Testis (tissue), 3 donors: ENCODE results near the gene P2RX3. TPM values are rescaled to one million over a fixed set of nuclear protein-coding genes. Genes with fewer than 3 reads are reported as not detected.

Experiments used
- DNase-seq: peaks from one replicate; pipeline ENCODE4 v3.0.0-alpha.2; 2019
- H3K27ac ChIP-seq, 2 donors: fragments of 200-600 bp; sonication (generic); one replicate each; pipeline ENCODE4 v1.5.1; 2019
- H3K27me3 ChIP-seq: fragments of 200-600 bp; sonication (generic); one replicate; pipeline ENCODE4 v1.5.1; 2019
- H3K36me3 ChIP-seq: fragments of 200-600 bp; sonication (generic); one replicate; pipeline ENCODE4 v1.5.1; 2017; ENCODE audit warnings: low read depth; ENCODE audit errors: missing control alignments
- H3K4me1 ChIP-seq: fragments of 200-600 bp; sonication (generic); one replicate; pipeline ENCODE4 v1.5.1; 2019
- H3K4me3 ChIP-seq, 2 donors: fragments of 200-600 bp; sonication (generic); one replicate each; pipeline ENCODE4 v1.5.1; 2017 to 2019
- H3K9me3 ChIP-seq: fragments of 200-600 bp; sonication (generic); one replicate; pipeline ENCODE4 v1.5.1; 2017
- POLR2A ChIP-seq: fragments of 450-650 bp; IDR thresholded peaks from one replicate; pipeline ENCODE4 v1.6.1; 2017; ENCODE audit warnings: antibody characterized with exemption, mild to moderate bottlenecking, moderate library complexity
- whole genome bisulfite sequencing, 2 donors: methylation state at CpG; one replicate each; pipeline ENCODE4 v1.1.5; 2018; 5-methylcytosine and 5-hydroxymethylcytosine counted together
- intact Hi-C: fragments of 100-400 bp; cut with DNase I; formaldehyde crosslinking; loops from one replicate; pipeline ENCODE4 v1.15.1; 2023; ENCODE audit warnings: low total_unique reads
- polyA plus RNA-seq: library from polyadenylated mRNA; stranded (reverse); fragments of 350-450 nt; fragmentation: Illumina TruSeq; extraction: RNeasy Lipid Tissue Mini Kit (QIAGEN cat#74804); gene quantifications from one replicate; pipeline ENCODE4 v1.2.3, GENCODE V29; 2014; ENCODE audit warnings: low read depth, low replicate concordance; ENCODE audit not compliant: insufficient read depth
- total RNA-seq, 2 donors: library from RNA; depleted of rRNA; stranded (reverse); fragments of >200 nt; gene quantifications; one replicate each; pipeline ENCODE4 v1.2.3, GENCODE V29; 2016
- TF ChIP-seq, protein P1 (sequence below), 3 experiments: fragments of 450-650 bp in 2 of 3; fragments of 200-600 bp in 1 of 3; sonication (generic) in 1 of 3; IDR thresholded peaks; one replicate each; pipeline ENCODE4 v1.5.1; 2016 to 2019; ENCODE audit warnings: antibody characterized with exemption in 3 of 3, mild to moderate bottlenecking in 2 of 3, moderate library complexity in 1 of 3

The P2RX3 gene
- total and polyA plus RNA-seq, 3 donors from 2014 or later, result 2.5 to 8.5 (median 3.3) TPM

GRCh38 chr11:57421066-57421465 is 82.9 kb downstream of the P2RX3 start:
- H3K27me3 ChIP-seq, result no peaks in the 10 kb centered on the region
- H3K4me3 ChIP-seq, result no peak overlapping the region
- H3K4me1 ChIP-seq, result peaks cover 31% of the 10 kb centered on the region
- H3K9me3 ChIP-seq, result no peaks in the 10 kb centered on the region
- no peak for DNase-seq
- no peaks in the 10 kb centered on the region for H3K36me3 ChIP-seq
- TF ChIP-seq POLR2A, result no peak
- TF ChIP-seq, protein P1, sequence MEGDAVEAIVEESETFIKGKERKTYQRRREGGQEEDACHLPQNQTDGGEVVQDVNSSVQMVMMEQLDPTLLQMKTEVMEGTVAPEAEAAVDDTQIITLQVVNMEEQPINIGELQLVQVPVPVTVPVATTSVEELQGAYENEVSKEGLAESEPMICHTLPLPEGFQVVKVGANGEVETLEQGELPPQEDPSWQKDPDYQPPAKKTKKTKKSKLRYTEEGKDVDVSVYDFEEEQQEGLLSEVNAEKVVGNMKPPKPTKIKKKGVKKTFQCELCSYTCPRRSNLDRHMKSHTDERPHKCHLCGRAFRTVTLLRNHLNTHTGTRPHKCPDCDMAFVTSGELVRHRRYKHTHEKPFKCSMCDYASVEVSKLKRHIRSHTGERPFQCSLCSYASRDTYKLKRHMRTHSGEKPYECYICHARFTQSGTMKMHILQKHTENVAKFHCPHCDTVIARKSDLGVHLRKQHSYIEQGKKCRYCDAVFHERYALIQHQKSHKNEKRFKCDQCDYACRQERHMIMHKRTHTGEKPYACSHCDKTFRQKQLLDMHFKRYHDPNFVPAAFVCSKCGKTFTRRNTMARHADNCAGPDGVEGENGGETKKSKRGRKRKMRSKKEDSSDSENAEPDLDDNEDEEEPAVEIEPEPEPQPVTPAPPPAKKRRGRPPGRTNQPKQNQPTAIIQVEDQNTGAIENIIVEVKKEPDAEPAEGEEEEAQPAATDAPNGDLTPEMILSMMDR (IDR thresholded peaks at IDR 0.05), result no peak
- H3K27ac ChIP-seq, result no peak overlapping the region
- intact Hi-C loops, result no loop called here
- WGBS, 2 donors, result 97% methylated on average over 4 of the region's 4 CpGs

GRCh38 chr11:57421805-57422204 is 83.7 kb downstream of the P2RX3 start:
- no peak for DNase-seq
- Histone ChIP-seq H3K4me3 (no peak overlapping the region), H3K27me3 (no peaks in the 10 kb centered on the region), H3K4me1 (peaks cover 37% of the 10 kb centered on the region), H3K36me3 (no peaks in the 10 kb centered on the region), H3K9me3 (no peaks in the 10 kb centered on the region), H3K27ac (no peak overlapping the region)
- TF ChIP-seq POLR2A, result no peak
- TF ChIP-seq, protein P1 (IDR thresholded peaks at IDR 0.05), result no peak
- intact Hi-C loops, result no loop called here

Other genes starting within 250 kb of the P2RX3 start
- gene LRRC55, start 156.4 kb upstream of the P2RX3 start, total RNA-seq, result under 1 TPM; 0.08 to 0.19 TPM
- gene LRRC55, start 156.4 kb upstream of the P2RX3 start, polyA plus RNA-seq, result 0.76 TPM
- gene APLNR, start 101.1 kb upstream of the P2RX3 start, total RNA-seq, result 1 to 10 TPM in 1 of 2 donors, under 1 TPM in 1; 0.94 to 1.1 TPM
- 7.1 TPM for gene APLNR, start 101.1 kb upstream of the P2RX3 start, polyA plus RNA-seq
- gene TNKS1BP1, start 13.4 kb upstream of the P2RX3 start, total RNA-seq, result 10 to 100 TPM; 85.2 to 99.4 TPM
- gene TNKS1BP1, start 13.4 kb upstream of the P2RX3 start, polyA plus RNA-seq, result 62.3 TPM
- 100 to 1,000 TPM in 1 of 2 donors, 10 to 100 TPM in 1; 89.1 to 111 TPM for gene SSRP1, start 2.5 kb upstream of the P2RX3 start, total RNA-seq
- 104 TPM for gene SSRP1, start 2.5 kb upstream of the P2RX3 start, polyA plus RNA-seq
- not detected for gene PRG3, start 42.8 kb downstream of the P2RX3 start, total RNA-seq
- not detected for gene PRG3, start 42.8 kb downstream of the P2RX3 start, polyA plus RNA-seq
- gene PRG2, start 52.3 kb downstream of the P2RX3 start, total RNA-seq, result not detected
- gene PRG2, start 52.3 kb downstream of the P2RX3 start, polyA plus RNA-seq, result not detected
- gene SLC43A3, start 88.8 kb downstream of the P2RX3 start, total RNA-seq, result 10 to 100 TPM; 13.8 to 20.8 TPM
- 13.9 TPM for gene SLC43A3, start 88.8 kb downstream of the P2RX3 start, polyA plus RNA-seq
- 1 to 10 TPM; 2.3 to 2.5 TPM for gene RTN4RL2, start 122.2 kb downstream of the P2RX3 start, total RNA-seq
- 3.2 TPM for gene RTN4RL2, start 122.2 kb downstream of the P2RX3 start, polyA plus RNA-seq
- 10 to 100 TPM; 12.2 to 12.3 TPM for gene SLC43A1, start 177.3 kb downstream of the P2RX3 start, total RNA-seq
- gene SLC43A1, start 177.3 kb downstream of the P2RX3 start, polyA plus RNA-seq, result 6.5 TPM
- gene TIMM10, start 192.4 kb downstream of the P2RX3 start, total RNA-seq, result 10 to 100 TPM; 27.7 to 49.1 TPM
- gene TIMM10, start 192.4 kb downstream of the P2RX3 start, polyA plus RNA-seq, result 56.9 TPM
- gene SMTNL1, start 199.2 kb downstream of the P2RX3 start, total RNA-seq, result under 1 TPM; 0.37 to 0.47 TPM
- 2.0 TPM for gene SMTNL1, start 199.2 kb downstream of the P2RX3 start, polyA plus RNA-seq
- 10 to 100 TPM; 13.3 to 19.8 TPM for gene UBE2L6, start 229.3 kb downstream of the P2RX3 start, total RNA-seq
- gene UBE2L6, start 229.3 kb downstream of the P2RX3 start, polyA plus RNA-seq, result 43.6 TPM